ENCODE data around the gene MGMT. TPM values are rescaled to one million over a fixed set of nuclear protein-coding genes. Genes with fewer than 3 reads are reported as not detected.

Gene MGMT
- total and polyA plus RNA-seq, 5 donors from 2014 or later: 18.7 to 48.0 (median 35.2) TPM

DNA sequence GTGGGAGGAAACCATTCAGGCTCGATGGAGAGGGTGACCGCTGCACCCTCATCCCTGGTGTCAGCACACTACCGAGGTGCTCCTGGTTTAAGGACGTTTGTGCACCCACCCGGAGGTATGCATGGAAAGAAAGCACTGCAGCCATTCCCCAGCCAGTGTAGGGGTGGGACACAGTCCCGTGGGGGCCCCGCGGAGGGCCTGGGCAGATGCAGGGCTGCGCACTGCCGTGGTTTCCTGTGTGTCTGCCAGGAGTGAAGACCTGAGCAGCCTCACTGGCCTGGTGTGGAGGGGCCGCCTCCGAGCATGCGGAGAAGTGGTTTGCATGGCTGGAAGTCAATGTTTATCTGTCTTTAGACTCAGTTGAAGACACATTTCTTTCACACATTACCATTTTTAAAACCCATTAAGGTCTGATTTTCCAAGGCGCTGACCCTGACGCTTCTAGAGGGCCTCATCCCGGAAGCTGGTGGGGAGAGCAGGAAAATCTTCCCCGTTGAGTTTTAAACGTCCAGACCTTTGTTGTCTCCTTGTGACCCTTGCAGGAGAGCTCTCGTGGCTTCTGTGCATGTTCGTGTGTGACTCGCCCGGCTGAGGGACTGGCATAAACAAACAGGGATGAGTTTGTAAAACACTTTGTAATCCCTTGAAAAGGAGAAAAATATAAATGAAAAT lies 188.1 kb downstream of the MGMT start:
- H3K4me3 Mint-ChIP-seq: no peak overlapping the region

DNA sequence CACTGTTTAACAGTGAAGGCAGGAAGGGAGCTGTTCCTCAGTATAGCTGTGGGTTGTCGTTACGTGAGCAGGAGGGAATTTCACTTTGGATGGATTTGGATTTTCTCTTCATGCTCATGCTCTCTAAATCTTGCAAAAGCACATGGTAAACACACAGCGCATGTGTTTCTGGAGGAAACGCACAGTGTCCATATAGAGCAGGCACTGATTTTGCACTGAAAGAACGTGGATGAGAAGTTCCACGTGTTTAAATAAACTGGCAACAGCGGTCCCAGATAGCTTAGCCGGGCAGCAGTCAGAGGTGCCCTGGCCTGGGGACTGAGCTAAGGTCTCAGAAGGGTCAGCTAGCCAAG lies 188.6 kb downstream of the MGMT start:
- peaks cover 0 to 6% (median 4%) of the 10 kb centered on the region in 4 donors for H3K4me1 Mint-ChIP-seq
- no peaks in the 10 kb centered on the region for H3K4me1 ChIP-seq (ENCODE audit: control insufficient read depth, insufficient read depth, low read length, poor library complexity, severe bottlenecking)
- H3K4me3 Mint-ChIP-seq: no peak overlapping the region
- H3K27me3 ChIP-seq (ENCODE audit: control insufficient read depth, insufficient read depth, low read length): no peaks in the 10 kb centered on the region
- peaks cover 16% of the 10 kb centered on the region for H3K36me3 Mint-ChIP-seq
- no peak overlapping the region for H3K27ac ChIP-seq (ENCODE audit: insufficient read depth, low read length, poor library complexity, severe bottlenecking)
- no peaks in the 10 kb centered on the region for H3K27me3 Mint-ChIP-seq
- DNase-seq (no peak), ATAC-seq (ENCODE audit: low read depth in 2 of 2) (no peak)
- H3K9me3 Mint-ChIP-seq: peaks cover 0 to 2% (median 0%) of the 10 kb centered on the region in 7 donors
- no peak overlapping the region for H3K4me3 ChIP-seq (ENCODE audit: low read depth, low read length)
- no peak overlapping the region for H3K27ac Mint-ChIP-seq
- H3K9me3 ChIP-seq (ENCODE audit: control insufficient read depth in 2 of 2, low read length in 2 of 2): no peaks in the 10 kb centered on the region
- H3K36me3 ChIP-seq (ENCODE audit: control insufficient read depth, insufficient read depth, low read length): no peaks in the 10 kb centered on the region

More for the DNA sequence above, 188.1 kb downstream of the MGMT start:
- peaks cover 15% of the 10 kb centered on the region for H3K36me3 Mint-ChIP-seq
- H3K36me3 ChIP-seq (ENCODE audit: control insufficient read depth, insufficient read depth, low read length): no peaks in the 10 kb centered on the region
- no peaks in the 10 kb centered on the region for H3K27me3 ChIP-seq (ENCODE audit: control insufficient read depth, insufficient read depth, low read length)
- H3K4me1 ChIP-seq (ENCODE audit: control insufficient read depth, insufficient read depth, low read length, poor library complexity, severe bottlenecking): no peaks in the 10 kb centered on the region
- H3K27me3 Mint-ChIP-seq: no peaks in the 10 kb centered on the region
- ATAC-seq (ENCODE audit: low read depth in 2 of 2) (no peak), DNase-seq (no peak)
- H3K4me1 Mint-ChIP-seq: peaks cover 0 to 6% (median 4%) of the 10 kb centered on the region in 4 donors
- H3K27ac ChIP-seq (ENCODE audit: insufficient read depth, low read length, poor library complexity, severe bottlenecking): no peak overlapping the region
- no peaks in the 10 kb centered on the region for H3K9me3 ChIP-seq (ENCODE audit: control insufficient read depth in 2 of 2, low read length in 2 of 2)
- H3K9me3 Mint-ChIP-seq: peaks cover 0 to 2% (median 0%) of the 10 kb centered on the region in 7 donors
- H3K4me3 ChIP-seq (ENCODE audit: low read depth, low read length): no peak overlapping the region
- no peak overlapping the region for H3K27ac Mint-ChIP-seq

DNA sequence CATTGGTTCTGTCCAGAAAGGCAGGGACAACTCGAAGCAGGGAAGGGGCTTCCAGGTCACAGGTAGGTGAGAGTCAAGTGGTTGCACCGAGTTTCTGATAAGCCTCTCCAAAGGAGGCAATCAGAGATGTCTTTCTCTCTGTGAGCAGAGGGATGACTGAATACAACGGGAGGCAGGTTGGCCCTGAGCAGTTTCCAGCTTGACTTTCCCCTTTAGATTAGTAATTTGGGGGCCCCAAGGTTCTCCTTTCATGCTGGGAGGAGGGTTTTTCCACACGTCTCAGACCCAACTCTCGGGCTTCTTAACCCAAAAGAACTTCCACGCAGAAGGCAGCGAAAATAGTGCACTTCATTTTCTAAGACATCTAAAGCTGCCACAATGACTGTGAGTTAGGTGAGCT lies 189.6 kb downstream of the MGMT start:
- no peaks in the 10 kb centered on the region for H3K4me1 ChIP-seq (ENCODE audit: control insufficient read depth, insufficient read depth, low read length, poor library complexity, severe bottlenecking)
- Mint-ChIP-seq H3K9me3 (peaks cover 0 to 3% (median 0%) of the 10 kb centered on the region in 7 donors), H3K36me3 (peaks cover 16% of the 10 kb centered on the region), H3K27ac (no peak overlapping the region), H3K4me3 (no peak overlapping the region), H3K4me1 (peaks cover 2 to 6% (median 5%) of the 10 kb centered on the region in 4 donors), H3K27me3 (no peaks in the 10 kb centered on the region)
- H3K4me3 ChIP-seq (ENCODE audit: low read depth, low read length): no peak overlapping the region
- H3K9me3 ChIP-seq (ENCODE audit: control insufficient read depth in 2 of 2, low read length in 2 of 2): no peaks in the 10 kb centered on the region
- DNase-seq (no peak), ATAC-seq (ENCODE audit: low read depth in 2 of 2) (no peak)
- no peaks in the 10 kb centered on the region for H3K27me3 ChIP-seq (ENCODE audit: control insufficient read depth, insufficient read depth, low read length)
- H3K36me3 ChIP-seq (ENCODE audit: control insufficient read depth, insufficient read depth, low read length): no peaks in the 10 kb centered on the region
- H3K27ac ChIP-seq (ENCODE audit: insufficient read depth, low read length, poor library complexity, severe bottlenecking): no peak overlapping the region

DNA sequence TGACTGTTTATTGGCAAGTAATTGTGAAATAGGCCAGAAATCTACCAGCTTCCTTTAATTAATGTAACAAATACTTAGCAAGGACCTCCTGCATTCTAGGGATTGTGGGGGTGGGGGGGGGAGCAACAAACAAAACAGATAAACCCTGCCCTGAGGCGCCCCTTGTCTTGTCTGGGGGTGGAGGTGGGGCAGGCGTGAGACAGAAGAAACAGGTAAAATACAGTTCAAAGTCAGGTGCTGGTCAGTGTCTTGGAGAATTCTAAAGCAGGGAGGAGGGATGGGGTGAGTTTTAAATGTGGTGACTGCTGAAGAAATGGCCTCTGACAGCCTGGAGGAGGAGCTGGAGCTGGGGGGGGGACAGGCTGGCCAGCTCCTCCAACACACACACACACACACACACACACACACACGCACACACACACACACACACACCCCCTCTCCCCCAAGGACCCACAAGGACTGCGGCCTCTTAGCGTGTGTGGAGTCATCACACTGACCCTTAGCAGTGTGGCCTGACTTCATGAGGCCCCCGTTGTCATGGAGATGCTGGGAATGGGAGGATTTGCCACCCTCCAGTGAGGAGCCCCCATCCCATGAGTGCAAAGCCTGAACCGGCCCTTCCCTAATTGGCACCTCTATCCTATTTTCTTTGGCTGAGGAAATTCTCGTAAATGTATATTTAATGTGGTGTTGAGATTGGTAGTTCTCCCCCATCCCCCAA lies 190.4 kb downstream of the MGMT start:
- Mint-ChIP-seq H3K36me3 (peaks cover 21% of the 10 kb centered on the region), H3K27ac (no peak overlapping the region), H3K4me3 (no peak overlapping the region), H3K9me3 (peaks cover 0 to 7% (median 0%) of the 10 kb centered on the region in 7 donors), H3K4me1 (peaks cover 2 to 6% (median 5%) of the 10 kb centered on the region in 4 donors), H3K27me3 (no peaks in the 10 kb centered on the region)
- ATAC-seq (ENCODE audit: low read depth in 2 of 2) (no peak), DNase-seq (no peak)
- no peaks in the 10 kb centered on the region for H3K36me3 ChIP-seq (ENCODE audit: control insufficient read depth, insufficient read depth, low read length)
- no peaks in the 10 kb centered on the region for H3K9me3 ChIP-seq (ENCODE audit: control insufficient read depth in 2 of 2, low read length in 2 of 2)
- no peak overlapping the region for H3K27ac ChIP-seq (ENCODE audit: insufficient read depth, low read length, poor library complexity, severe bottlenecking)
- no peaks in the 10 kb centered on the region for H3K27me3 ChIP-seq (ENCODE audit: control insufficient read depth, insufficient read depth, low read length)
- H3K4me3 ChIP-seq (ENCODE audit: low read depth, low read length): no peak overlapping the region
- no peaks in the 10 kb centered on the region for H3K4me1 ChIP-seq (ENCODE audit: control insufficient read depth, insufficient read depth, low read length, poor library complexity, severe bottlenecking)

DNA sequence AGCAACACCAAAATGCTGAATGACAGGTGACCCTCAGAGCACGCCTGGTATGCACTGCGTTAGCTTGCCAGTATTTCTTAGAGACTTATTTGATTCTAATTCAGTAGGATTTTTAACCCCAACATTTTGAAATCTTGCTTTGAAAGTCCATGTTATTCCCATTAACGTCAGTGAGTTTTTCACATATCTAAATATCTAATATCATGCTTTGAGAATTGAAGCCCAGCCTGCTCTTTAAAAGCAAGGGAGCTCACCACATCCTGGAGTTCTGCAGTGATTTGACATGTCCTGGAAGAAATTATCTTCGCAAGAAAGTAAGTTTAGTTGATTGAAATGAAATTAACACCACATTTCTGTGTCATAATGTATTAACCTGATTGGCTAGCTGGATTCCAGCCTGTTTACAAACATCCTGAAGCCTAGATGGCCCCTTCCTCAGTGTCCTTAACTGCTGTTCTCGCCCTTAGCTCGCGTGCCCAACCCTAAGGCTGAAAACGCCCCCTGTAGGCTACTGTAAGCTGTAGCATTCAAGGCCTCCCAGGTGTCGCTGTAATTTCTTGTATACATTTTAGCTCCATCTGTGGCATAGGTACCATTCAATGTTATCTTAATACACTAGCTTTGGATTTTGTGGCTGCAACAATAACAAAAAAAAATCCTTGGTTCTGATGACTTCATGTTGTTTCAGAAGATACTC lies 191.5 kb downstream of the MGMT start:
- peaks cover 21% of the 10 kb centered on the region for H3K36me3 Mint-ChIP-seq
- no peak for DNase-seq
- no peak overlapping the region for H3K4me3 Mint-ChIP-seq
- H3K9me3 ChIP-seq (ENCODE audit: control insufficient read depth in 2 of 2, low read length in 2 of 2): no peaks in the 10 kb centered on the region
- no peaks in the 10 kb centered on the region for H3K4me1 ChIP-seq (ENCODE audit: control insufficient read depth, insufficient read depth, low read length, poor library complexity, severe bottlenecking)
- no peaks in the 10 kb centered on the region for H3K36me3 ChIP-seq (ENCODE audit: control insufficient read depth, insufficient read depth, low read length)
- H3K4me3 ChIP-seq (ENCODE audit: low read depth, low read length): no peak overlapping the region
- ATAC-seq (ENCODE audit: low read depth in 2 of 2): no peak
- H3K27me3 Mint-ChIP-seq: no peaks in the 10 kb centered on the region
- H3K27me3 ChIP-seq (ENCODE audit: control insufficient read depth, insufficient read depth, low read length): no peaks in the 10 kb centered on the region
- peaks cover 0 to 16% (median 1%) of the 10 kb centered on the region in 7 donors for H3K9me3 Mint-ChIP-seq
- H3K27ac Mint-ChIP-seq: no peak overlapping the region
- H3K4me1 Mint-ChIP-seq: peaks cover 1 to 6% (median 4%) of the 10 kb centered on the region in 4 donors
- no peak overlapping the region for H3K27ac ChIP-seq (ENCODE audit: insufficient read depth, low read length, poor library complexity, severe bottlenecking)

DNA sequence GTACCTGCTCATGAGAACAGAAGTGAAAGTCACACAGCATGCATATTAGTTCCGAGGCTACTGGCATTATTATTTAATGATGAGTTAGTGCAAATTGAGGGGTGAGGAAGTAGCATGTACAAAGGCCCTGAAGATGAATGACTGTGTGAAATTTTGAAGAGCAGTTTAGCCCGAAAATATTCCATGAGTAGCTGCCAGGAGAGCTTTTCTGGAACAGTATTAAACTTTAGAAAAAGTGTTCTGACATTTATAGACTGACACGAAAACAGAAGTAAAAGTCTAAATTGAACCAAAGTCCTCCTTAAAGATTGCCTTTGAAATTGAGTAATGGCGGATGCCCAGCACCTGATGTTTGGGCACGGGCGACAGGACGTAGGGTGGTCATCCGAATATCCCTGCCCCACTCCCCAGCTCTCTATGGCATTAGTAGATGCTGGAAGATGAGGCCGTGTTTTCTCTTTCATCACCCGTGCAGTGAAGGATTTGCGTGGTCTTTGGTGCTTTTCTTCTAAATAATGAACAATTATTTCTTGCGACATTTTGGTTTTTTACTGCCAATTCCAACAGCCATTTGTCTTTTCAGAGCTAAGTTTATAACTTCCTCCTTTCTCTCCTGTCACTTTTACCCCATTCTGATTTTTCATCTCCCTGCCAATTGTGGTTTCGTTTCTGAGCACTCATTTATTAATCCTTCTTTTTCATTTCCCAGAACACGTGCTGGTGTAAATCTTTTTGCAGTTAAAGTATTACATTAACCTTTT lies 192.6 kb downstream of the MGMT start:
- Histone ChIP-seq H3K36me3 (ENCODE audit: control insufficient read depth, insufficient read depth, low read length) (no peaks in the 10 kb centered on the region), H3K27me3 (ENCODE audit: control insufficient read depth, insufficient read depth, low read length) (no peaks in the 10 kb centered on the region), H3K4me3 (ENCODE audit: low read depth, low read length) (no peak overlapping the region), H3K27ac (ENCODE audit: insufficient read depth, low read length, poor library complexity, severe bottlenecking) (no peak overlapping the region), H3K4me1 (ENCODE audit: control insufficient read depth, insufficient read depth, low read length, poor library complexity, severe bottlenecking) (no peaks in the 10 kb centered on the region), H3K9me3 (ENCODE audit: control insufficient read depth in 2 of 2, low read length in 2 of 2) (no peaks in the 10 kb centered on the region)
- Mint-ChIP-seq H3K27ac (no peak overlapping the region), H3K27me3 (no peaks in the 10 kb centered on the region), H3K36me3 (peaks cover 16% of the 10 kb centered on the region), H3K4me1 (peaks cover 0 to 9% (median 2%) of the 10 kb centered on the region in 4 donors), H3K9me3 (peaks cover 0 to 17% (median 3%) of the 10 kb centered on the region in 7 donors), H3K4me3 (no peak overlapping the region)
- ATAC-seq (ENCODE audit: low read depth in 2 of 2): no peak
- no peak for DNase-seq

DNA sequence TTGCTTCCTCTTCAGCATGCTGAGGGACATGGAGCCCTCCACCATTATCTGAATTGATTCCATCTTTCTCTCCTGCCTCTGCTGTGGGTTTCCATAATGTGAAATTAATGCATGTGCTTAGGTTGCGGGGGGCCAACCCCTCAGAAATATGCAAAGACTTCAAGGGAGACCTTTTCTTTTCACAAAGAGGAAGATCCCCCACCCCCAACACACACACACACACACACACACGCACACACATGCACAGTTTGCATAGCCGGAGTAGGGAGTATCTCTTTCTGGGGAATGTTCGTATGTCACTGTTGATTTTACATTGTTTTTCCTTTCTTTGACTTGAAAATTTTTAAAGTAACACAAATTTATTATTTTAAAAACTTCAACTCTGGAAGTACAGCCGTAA lies 193.5 kb downstream of the MGMT start:
- Mint-ChIP-seq H3K27ac (no peak overlapping the region), H3K4me1 (peaks cover 0 to 9% (median 3%) of the 10 kb centered on the region in 4 donors), H3K27me3 (no peaks in the 10 kb centered on the region), H3K36me3 (peaks cover 21% of the 10 kb centered on the region), H3K4me3 (no peak overlapping the region), H3K9me3 (peaks cover 2 to 21% (median 4%) of the 10 kb centered on the region in 7 donors)
- Histone ChIP-seq H3K4me1 (ENCODE audit: control insufficient read depth, insufficient read depth, low read length, poor library complexity, severe bottlenecking) (no peaks in the 10 kb centered on the region), H3K4me3 (ENCODE audit: low read depth, low read length) (no peak overlapping the region), H3K27me3 (ENCODE audit: control insufficient read depth, insufficient read depth, low read length) (no peaks in the 10 kb centered on the region), H3K27ac (ENCODE audit: insufficient read depth, low read length, poor library complexity, severe bottlenecking) (no peak overlapping the region), H3K9me3 (ENCODE audit: control insufficient read depth in 2 of 2, low read length in 2 of 2) (no peaks in the 10 kb centered on the region), H3K36me3 (ENCODE audit: control insufficient read depth, insufficient read depth, low read length) (no peaks in the 10 kb centered on the region)
- ATAC-seq (ENCODE audit: low read depth in 2 of 2) (no peak), DNase-seq (no peak)
